GM10266 (cell line): ENCODE results near the gene FAM53A.

ENCODE experiments used
- DNase-seq: peaks from one replicate; pipeline ENCODE4 v3.0.0; 2012; ENCODE audit errors: extremely low spot score
- CTCF ChIP-seq: IDR thresholded peaks from 2 replicates; pipeline ENCODE4 v1.5.1; 2012; ENCODE audit warnings: mild to moderate bottlenecking, low read depth; ENCODE audit not compliant: control insufficient read depth, insufficient read depth; ENCODE audit errors: missing control alignments

FAM53A gene

GRCh38 chr4:1663549-1663948 lies 20.6 kb downstream of the FAM53A start:
- TF ChIP-seq CTCF, result no peak
- DNase-seq, result no peak

- no peak for DNase-seq
- no peak for TF ChIP-seq CTCF
These were observed 22.4 kb downstream of the FAM53A start for GRCh38 chr4:1661695-1662094.

GRCh38 chr4:1660948-1661677 lies 23.0 kb downstream of the FAM53A start:
- no peak for TF ChIP-seq CTCF
- DNase-seq, result no peak

GRCh38 chr4:1659104-1660043 lies 24.7 kb downstream of the FAM53A start:
- no peak for TF ChIP-seq CTCF
- no peak for DNase-seq

GRCh38 chr4:1658581-1658980 lies 25.5 kb downstream of the FAM53A start:
- no peak for TF ChIP-seq CTCF
- no peak for DNase-seq

- no peak for DNase-seq
- TF ChIP-seq CTCF, result no peak
These were observed 26.0 kb downstream of the FAM53A start for GRCh38 chr4:1658146-1658545.

GRCh38 chr4:1656986-1657385 lies 27.1 kb downstream of the FAM53A start:
- no peak for DNase-seq
- TF ChIP-seq CTCF, result no peak
